OCI-LY7 (cell line): ENCODE data around the gene RNF208. TPM values are rescaled to one million over a fixed set of nuclear protein-coding genes. Genes with fewer than 3 reads are reported as not detected.

ENCODE experiments used
- BruUV-seq: library from RNA; stranded (reverse); fragments of 400-500 nt; replicated peaks from 2 replicates; lab custom pipeline; 2021; lab: Mats Ljungman, UMichigan
- CTCF ChIA-PET: fragments of 300-600 bp; sonication (Branson Sonifier 250); formaldehyde crosslinking; loops from one replicate; lab custom pipeline; 2022; ENCODE audit warnings: antibody characterized with exemption; ENCODE audit not compliant: unreplicated experiment; lab: Charles Lee
- POLR2A ChIA-PET: fragments of 300-600 bp; sonication (Branson Sonifier 250); formaldehyde crosslinking; loops from one replicate; lab custom pipeline; 2022; ENCODE audit warnings: antibody characterized with exemption; lab: Charles Lee
- DNase-seq: peaks from one replicate; pipeline ENCODE4 v3.0.0-alpha.2; 2015; ENCODE audit warnings: low spot score
- H2AFZ ChIP-seq: fragments of 200-600 bp; sonication (generic), shearing (Covaris generic); 2 replicates; pipeline ENCODE4 v1.6.1; 2014; ENCODE audit warnings: mild to moderate bottlenecking, antibody characterized with exemption, low read length, moderate library complexity
- H3K27ac ChIP-seq: fragments of 200-600 bp; sonication (generic); 2 replicates; pipeline ENCODE4 v1.5.1; 2014; ENCODE audit warnings: mixed run types, low read depth, mild to moderate bottlenecking, moderate library complexity, low read length, inconsistent platforms; ENCODE audit not compliant: poor library complexity, severe bottlenecking
- H3K36me3 ChIP-seq: fragments of 200-600 bp; sonication (generic); 2 replicates; pipeline ENCODE4 v1.6.1; 2014; ENCODE audit warnings: mild to moderate bottlenecking, antibody characterized with exemption, low read length, moderate library complexity, mixed read lengths; ENCODE audit not compliant: insufficient read depth
- H3K4me1 ChIP-seq: fragments of 200-600 bp; sonication (generic); 2 replicates; pipeline ENCODE4 v1.5.1; 2014; ENCODE audit warnings: mild to moderate bottlenecking, low read length; ENCODE audit not compliant: insufficient read depth, poor library complexity, severe bottlenecking
- H3K4me2 ChIP-seq: fragments of 200-600 bp; sonication (generic); 2 replicates; pipeline ENCODE4 v1.6.1; 2014; ENCODE audit warnings: mild to moderate bottlenecking, low read length
- H3K4me3 ChIP-seq: fragments of 200-600 bp; sonication (generic); 2 replicates; pipeline ENCODE4 v1.5.1; 2014; ENCODE audit warnings: mild to moderate bottlenecking, low read depth, low read length; ENCODE audit not compliant: poor library complexity, severe bottlenecking
- H3K79me2 ChIP-seq: fragments of 200-600 bp; sonication (generic); 2 replicates; pipeline ENCODE4 v1.6.1; 2016; ENCODE audit warnings: low read depth, mild to moderate bottlenecking, low read length, moderate library complexity, mixed read lengths; ENCODE audit not compliant: insufficient read depth
- H3K9me2 ChIP-seq: fragments of 200-600 bp; sonication (generic); 2 replicates; pipeline ENCODE4 v1.6.1; 2016; ENCODE audit warnings: mild to moderate bottlenecking, low read length, mixed read lengths; ENCODE audit not compliant: insufficient read depth
- H3K9me3 ChIP-seq: fragments of 200-600 bp; sonication (generic); 2 replicates; pipeline ENCODE4 v1.6.1; 2014; ENCODE audit warnings: mild to moderate bottlenecking, mixed run types, low read length, mixed read lengths
- H4K20me1 ChIP-seq: fragments of 200-600 bp; sonication (generic); 2 replicates; pipeline ENCODE4 v1.6.1; 2014; ENCODE audit warnings: mild to moderate bottlenecking, antibody characterized with exemption, low read length, moderate library complexity, mixed read lengths; ENCODE audit not compliant: insufficient read depth
- CTCF ChIP-seq: fragments of 200-600 bp; sonication (generic); conservative IDR thresholded peaks from 2 replicates; pipeline ENCODE4 v1.5.1; 2014; ENCODE audit warnings: mild to moderate bottlenecking, antibody characterized with exemption, low read length, moderate library complexity, mixed read lengths
- EZH2phosphoT487 ChIP-seq: fragments of 200-600 bp; sonication (generic); IDR thresholded peaks from 2 replicates; pipeline ENCODE4 v1.6.1; 2018; ENCODE audit warnings: low read depth, borderline replicate concordance, mild to moderate bottlenecking, mixed run types, antibody characterized with exemption, low read length, moderate library complexity, mixed read lengths
- intact Hi-C: fragments of 100-400 bp; cut with micrococcal nuclease; formaldehyde crosslinking; loops from one replicate; pipeline ENCODE4 v1.10.0; 2022; ENCODE audit not compliant: unreplicated experiment
- total RNA-seq, 2 experiments: library from RNA; depleted of rRNA in 1 of 2; stranded (reverse); fragments of >200 nt in 1 of 2; shearing (Covaris generic) in 1 of 2; gene quantifications; 2 replicates each; pipeline ENCODE4 v1.2.3, GENCODE V29; 2014 to 2022

Gene RNF208
- total RNA-seq, 2 experiments from 2014 or later, result 0.47 to 5.5 TPM

DNA sequence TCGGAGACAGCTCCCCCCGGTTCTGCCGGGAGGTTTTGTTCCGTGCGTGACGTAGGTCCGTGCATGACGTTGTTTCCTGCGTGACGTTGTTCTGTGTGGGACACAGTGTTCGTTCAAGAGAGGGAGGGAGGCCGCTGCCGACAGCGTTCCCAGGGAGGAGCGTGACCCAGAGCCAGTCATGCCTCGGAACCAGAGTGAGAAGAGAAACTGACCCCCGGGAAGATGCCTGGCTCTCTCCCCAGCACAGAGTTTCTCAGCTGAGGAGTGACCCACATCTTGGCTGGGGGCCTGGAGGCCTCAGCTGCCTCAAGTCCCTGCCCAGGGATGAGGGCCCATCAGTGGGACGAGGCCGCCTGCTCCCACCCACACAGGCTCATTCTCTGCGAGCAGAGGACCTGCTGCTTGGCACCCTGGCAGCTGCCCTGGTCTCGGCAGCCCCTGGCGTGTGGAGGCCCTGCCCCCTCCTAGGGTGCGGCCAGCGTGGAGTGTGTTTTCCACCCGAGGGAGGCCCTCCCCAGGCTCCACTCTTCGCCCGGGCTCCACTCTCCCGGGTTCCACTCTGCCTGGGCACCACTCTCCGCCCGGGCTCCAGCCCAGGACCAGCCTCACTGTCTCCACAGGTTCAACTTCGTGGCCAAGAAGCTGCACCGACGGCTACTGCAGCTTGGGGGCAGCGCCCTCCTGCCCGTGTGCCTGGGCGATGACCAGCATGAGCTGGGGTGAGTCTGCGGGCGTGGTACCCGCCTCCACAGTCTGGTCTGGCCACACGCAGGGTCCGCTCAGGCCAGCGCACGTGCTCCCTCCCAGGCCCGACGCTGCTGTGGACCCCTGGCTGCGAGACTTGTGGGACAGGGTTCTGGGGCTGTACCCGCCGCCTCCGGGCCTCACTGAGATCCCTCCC lies 8.6 kb downstream of the RNF208 start:
- ChIA-PET CTCF (no interaction called here), POLR2A (no interaction called here)
- no peaks in the 10 kb centered on the region for H3K4me1 ChIP-seq
- H4K20me1 ChIP-seq, result no peaks in the 10 kb centered on the region
- no TSS peak for BruUV-seq
- H3K36me3 ChIP-seq, result peaks cover 68% of the 10 kb centered on the region
- H3K4me2 ChIP-seq, result no peak overlapping the region
- no peak for DNase-seq
- TF ChIP-seq CTCF, result no peak
- TF ChIP-seq EZH2phosphoT487, result no peak
- H2AFZ ChIP-seq, result no peak overlapping the region
- H3K9me2 ChIP-seq, result no peaks in the 10 kb centered on the region
- no peaks in the 10 kb centered on the region for H3K79me2 ChIP-seq
- no peaks in the 10 kb centered on the region for H3K9me3 ChIP-seq
- intact Hi-C loops, result no loop called here
- H3K27ac ChIP-seq, result no peak overlapping the region
- H3K4me3 ChIP-seq, result no peak overlapping the region

DNA sequence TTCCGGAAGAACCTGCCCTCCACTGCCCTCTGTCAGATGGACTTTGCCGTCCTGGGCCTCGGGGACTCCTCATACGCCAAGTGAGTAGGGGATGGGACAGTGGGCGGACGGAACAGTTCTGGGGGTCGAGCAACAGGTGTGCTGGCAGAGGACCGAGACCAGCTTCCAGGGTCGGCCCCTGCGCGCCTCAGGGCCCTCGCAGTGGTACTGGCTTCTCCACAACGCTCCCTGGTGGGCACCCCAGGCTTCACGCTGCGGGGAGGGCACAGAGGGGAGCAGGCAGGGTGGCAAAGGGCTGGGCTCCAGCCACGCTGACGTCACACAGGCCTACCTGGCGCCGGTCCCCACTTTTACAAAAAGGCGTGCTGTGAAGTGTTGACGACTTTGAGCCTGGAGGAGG lies 9.5 kb downstream of the RNF208 start:
- peaks cover 61% of the 10 kb centered on the region for H3K36me3 ChIP-seq
- ChIA-PET CTCF (no interaction called here), POLR2A (no interaction called here)
- no peaks in the 10 kb centered on the region for H4K20me1 ChIP-seq
- intact Hi-C loops, result no loop called here
- no peak overlapping the region for H3K27ac ChIP-seq
- H3K79me2 ChIP-seq, result 0 out of 2 replicates have a peak, but pooled peaks cover 1% of the 10 kb centered on the region
- no peaks in the 10 kb centered on the region for H3K9me3 ChIP-seq
- TF ChIP-seq CTCF, result 0 out of 2 replicates have a peak, but pooled peaks have one; percentile 35
- TF ChIP-seq EZH2phosphoT487, result no peak
- no TSS peak for BruUV-seq
- no peak overlapping the region for H2AFZ ChIP-seq
- no peaks in the 10 kb centered on the region for H3K9me2 ChIP-seq
- H3K4me3 ChIP-seq, result no peak overlapping the region
- DNase-seq, result no peak
- H3K4me2 ChIP-seq, result no peak overlapping the region
- no peaks in the 10 kb centered on the region for H3K4me1 ChIP-seq

DNA sequence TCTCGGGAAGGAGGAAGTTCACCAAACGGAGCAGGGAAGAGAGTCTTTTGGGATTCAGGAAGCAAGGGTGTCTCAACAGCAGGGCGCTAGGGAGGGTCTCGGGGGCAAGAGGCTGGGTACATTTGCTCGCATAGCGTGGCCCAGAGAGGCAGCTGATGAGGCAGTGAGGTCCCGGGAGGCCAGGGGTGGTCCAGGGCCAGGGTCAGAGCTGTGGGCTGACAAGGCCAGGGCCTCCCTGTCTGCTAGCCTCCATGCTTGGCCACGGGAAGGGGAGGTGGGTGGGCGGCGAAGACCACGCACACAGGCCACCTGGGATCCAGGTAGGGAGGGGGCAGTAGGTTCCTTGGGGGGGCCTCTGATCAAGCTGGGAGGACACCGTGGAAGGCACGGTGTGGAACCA lies 10.5 kb downstream of the RNF208 start:
- CTCF ChIA-PET, result no interaction called here
- H3K27ac ChIP-seq, result no peak overlapping the region

More for the DNA sequence above, 10.5 kb downstream of the RNF208 start:
- no peak overlapping the region for H3K4me3 ChIP-seq
- peaks cover 7% of the 10 kb centered on the region for H3K4me1 ChIP-seq
- H4K20me1 ChIP-seq, result no peaks in the 10 kb centered on the region
- H3K9me3 ChIP-seq, result no peaks in the 10 kb centered on the region
- intact Hi-C loops, result no loop called here
- peaks cover 11% of the 10 kb centered on the region for H3K79me2 ChIP-seq
- POLR2A ChIA-PET, result no interaction called here
- DNase-seq, result no peak
- BruUV-seq, result no TSS peak
- H3K4me2 ChIP-seq, result no peak overlapping the region
- H2AFZ ChIP-seq, result no peak overlapping the region
- TF ChIP-seq EZH2phosphoT487, result no peak
- TF ChIP-seq CTCF, result no peak
- H3K9me2 ChIP-seq, result no peaks in the 10 kb centered on the region
- H3K36me3 ChIP-seq, result peaks cover 61% of the 10 kb centered on the region
